ENCODE results near the gene POU2F2. TPM values are rescaled to one million over a fixed set of nuclear protein-coding genes. Genes with fewer than 3 reads are reported as not detected.

The POU2F2 gene
- total RNA-seq, 2 experiments from 2014 or later, result 30.0 to 31.9 TPM

GRCh38 chr19:42152910-42153671, 20.8 kb upstream of the POU2F2 start:
- H3K36me3 Mint-ChIP-seq (ENCODE audit: low read depth), result no peaks in the 10 kb centered on the region
- H3K27ac Mint-ChIP-seq, result no peak overlapping the region
- H3K9me3 Mint-ChIP-seq, result no peaks in the 10 kb centered on the region
- CTCF ChIA-PET, result interaction anchor here (1.2 to 1.4 kb wide), 2 partner anchors 30 to 32 kb away, joined by 3 read pairs; no protein-coding TSS in a partner anchor
- no peak for DNase-seq
- no peak overlapping the region for H3K4me3 Mint-ChIP-seq
- intact Hi-C loops (cut with micrococcal nuclease), result no loop called here
- H3K4me1 Mint-ChIP-seq (ENCODE audit: low read depth), result peaks cover 27% of the 10 kb centered on the region
- no peaks in the 10 kb centered on the region for H3K27me3 Mint-ChIP-seq (ENCODE audit: low read depth)

GRCh38 chr19:42151782-42152684, 19.8 kb upstream of the POU2F2 start:
- intact Hi-C loops (cut with micrococcal nuclease), result no loop called here
- Mint-ChIP-seq H3K4me3 (no peak overlapping the region), H3K27ac (no peak overlapping the region), H3K27me3 (ENCODE audit: low read depth) (no peaks in the 10 kb centered on the region), H3K36me3 (ENCODE audit: low read depth) (no peaks in the 10 kb centered on the region), H3K9me3 (no peaks in the 10 kb centered on the region), H3K4me1 (ENCODE audit: low read depth) (peaks cover 32% of the 10 kb centered on the region)
- no peak for DNase-seq
- CTCF ChIA-PET, result interaction anchor here (1.4 kb wide), 1 partner anchor 33 kb away, joined by 3 read pairs; no protein-coding TSS in a partner anchor

DNA sequence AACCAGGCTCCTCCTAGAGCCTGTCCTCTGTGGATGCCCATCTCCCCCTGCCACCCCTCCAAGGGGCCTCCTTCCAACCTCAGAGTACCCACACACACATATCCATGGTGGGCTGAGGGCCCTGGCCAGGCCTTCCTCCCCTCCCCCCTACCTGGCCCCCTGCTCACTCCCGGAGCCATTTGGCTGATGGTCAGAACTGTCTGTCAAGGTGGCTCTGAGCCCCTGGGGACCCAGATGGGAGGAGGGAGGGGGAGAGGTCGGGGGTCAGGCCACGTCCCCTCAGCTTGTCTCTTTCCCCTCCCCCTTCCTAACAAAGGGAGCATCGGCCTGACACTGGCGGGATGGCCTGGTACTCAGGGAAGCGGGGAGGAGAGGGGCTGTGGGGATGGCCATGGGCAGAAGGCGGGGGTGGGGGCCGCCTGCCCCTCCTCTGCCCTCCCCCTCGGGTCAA, 18.7 kb upstream of the POU2F2 start:
- CTCF ChIA-PET, result no interaction called here
- no peak for DNase-seq
- Mint-ChIP-seq H3K4me1 (ENCODE audit: low read depth) (peaks cover 32% of the 10 kb centered on the region), H3K4me3 (no peak overlapping the region), H3K27me3 (ENCODE audit: low read depth) (no peaks in the 10 kb centered on the region), H3K27ac (no peak overlapping the region), H3K9me3 (no peaks in the 10 kb centered on the region), H3K36me3 (ENCODE audit: low read depth) (no peaks in the 10 kb centered on the region)
- intact Hi-C loops (cut with micrococcal nuclease), result no loop called here

GRCh38 chr19:42150364-42150763, 18.1 kb upstream of the POU2F2 start:
- Mint-ChIP-seq H3K27me3 (ENCODE audit: low read depth) (no peaks in the 10 kb centered on the region), H3K9me3 (no peaks in the 10 kb centered on the region), H3K4me3 (no peak overlapping the region), H3K4me1 (ENCODE audit: low read depth) (peaks cover 31% of the 10 kb centered on the region), H3K36me3 (ENCODE audit: low read depth) (no peaks in the 10 kb centered on the region), H3K27ac (no peak overlapping the region)
- CTCF ChIA-PET, result no interaction called here
- intact Hi-C loops (cut with micrococcal nuclease), result no loop called here
- DNase-seq, result no peak

GRCh38 chr19:42149447-42150202, 17.4 kb upstream of the POU2F2 start:
- Mint-ChIP-seq H3K4me1 (ENCODE audit: low read depth) (peaks cover 25% of the 10 kb centered on the region), H3K4me3 (no peak overlapping the region), H3K9me3 (no peaks in the 10 kb centered on the region), H3K27ac (no peak overlapping the region), H3K27me3 (ENCODE audit: low read depth) (no peaks in the 10 kb centered on the region), H3K36me3 (ENCODE audit: low read depth) (no peaks in the 10 kb centered on the region)
- CTCF ChIA-PET, result interaction anchor here (0.5 kb wide), 1 partner anchor 94 kb away, joined by 3 read pairs; no protein-coding TSS in a partner anchor
- intact Hi-C loops (cut with micrococcal nuclease), result no loop called here
- no peak for DNase-seq

GRCh38 chr19:42148266-42148665, 16.0 kb upstream of the POU2F2 start:
- Mint-ChIP-seq H3K9me3 (no peaks in the 10 kb centered on the region), H3K4me3 (no peak overlapping the region), H3K27me3 (ENCODE audit: low read depth) (no peaks in the 10 kb centered on the region), H3K4me1 (ENCODE audit: low read depth) (peaks cover 19% of the 10 kb centered on the region), H3K27ac (no peak overlapping the region), H3K36me3 (ENCODE audit: low read depth) (no peaks in the 10 kb centered on the region)
- DNase-seq, result no peak
- intact Hi-C loops (cut with micrococcal nuclease), result no loop called here
- CTCF ChIA-PET, result interaction anchor here (0.6 kb wide), 1 partner anchor 12 kb away, joined by 3 read pairs; no protein-coding TSS in a partner anchor

GRCh38 chr19:42143341-42144234, 11.3 kb upstream of the POU2F2 start:
- CTCF ChIA-PET, result interaction anchor here (0.6 kb wide), 1 partner anchor 8 kb away, joined by 4 read pairs; no protein-coding TSS in a partner anchor
- Mint-ChIP-seq H3K4me3 (no peak overlapping the region), H3K27me3 (ENCODE audit: low read depth) (no peaks in the 10 kb centered on the region), H3K36me3 (ENCODE audit: low read depth) (peaks cover under 1% of the 10 kb centered on the region), H3K27ac (no peak overlapping the region), H3K4me1 (ENCODE audit: low read depth) (peaks cover 10% of the 10 kb centered on the region), H3K9me3 (no peaks in the 10 kb centered on the region)
- peak; percentile 22 for DNase-seq
- intact Hi-C loops (cut with micrococcal nuclease), result no loop called here

DNA sequence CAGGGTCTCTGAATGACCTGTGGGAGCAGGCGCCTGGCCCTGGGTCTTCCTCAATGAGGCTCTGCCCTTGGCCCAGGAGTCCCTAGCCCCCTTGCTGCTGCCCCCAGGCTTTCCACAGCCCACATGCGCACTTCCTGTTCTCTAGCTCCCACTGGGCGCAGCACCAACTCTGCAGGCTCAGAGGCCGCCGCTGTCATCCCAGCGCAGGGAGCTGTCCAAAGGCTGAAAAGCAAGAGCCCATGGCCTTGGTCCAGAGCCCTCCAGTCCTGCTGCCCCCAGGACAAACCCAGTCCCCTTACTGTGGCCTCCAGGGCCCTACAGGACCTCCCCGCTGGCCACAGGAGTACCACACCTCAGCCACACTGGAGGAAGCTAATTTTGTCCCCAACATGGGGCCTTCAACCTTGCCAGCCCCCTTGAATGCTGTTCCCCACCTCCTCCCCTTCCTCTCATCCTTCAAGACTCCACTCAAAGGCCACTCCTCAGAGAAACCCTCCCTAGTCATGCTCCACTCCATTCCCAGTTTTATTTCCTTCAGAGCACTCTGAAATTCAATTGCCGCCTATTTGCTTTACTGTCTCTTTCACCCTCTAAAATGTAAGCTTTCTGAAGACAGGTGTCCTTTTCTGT, 8.0 kb upstream of the POU2F2 start:
- Mint-ChIP-seq H3K36me3 (ENCODE audit: low read depth) (peaks cover 3% of the 10 kb centered on the region), H3K27ac (no peak overlapping the region), H3K4me3 (no peak overlapping the region), H3K27me3 (ENCODE audit: low read depth) (no peaks in the 10 kb centered on the region), H3K4me1 (ENCODE audit: low read depth) (peaks cover 7% of the 10 kb centered on the region), H3K9me3 (no peaks in the 10 kb centered on the region)
- DNase-seq, result peak; percentile 65
- intact Hi-C loops (cut with micrococcal nuclease), result no loop called here
- CTCF ChIA-PET, result interaction anchor here (1.0 to 1.8 kb wide), 5 partner anchors 31 to 188 kb away, joined by 3 to 9 read pairs (median 4); no protein-coding TSS in a partner anchor

DNA sequence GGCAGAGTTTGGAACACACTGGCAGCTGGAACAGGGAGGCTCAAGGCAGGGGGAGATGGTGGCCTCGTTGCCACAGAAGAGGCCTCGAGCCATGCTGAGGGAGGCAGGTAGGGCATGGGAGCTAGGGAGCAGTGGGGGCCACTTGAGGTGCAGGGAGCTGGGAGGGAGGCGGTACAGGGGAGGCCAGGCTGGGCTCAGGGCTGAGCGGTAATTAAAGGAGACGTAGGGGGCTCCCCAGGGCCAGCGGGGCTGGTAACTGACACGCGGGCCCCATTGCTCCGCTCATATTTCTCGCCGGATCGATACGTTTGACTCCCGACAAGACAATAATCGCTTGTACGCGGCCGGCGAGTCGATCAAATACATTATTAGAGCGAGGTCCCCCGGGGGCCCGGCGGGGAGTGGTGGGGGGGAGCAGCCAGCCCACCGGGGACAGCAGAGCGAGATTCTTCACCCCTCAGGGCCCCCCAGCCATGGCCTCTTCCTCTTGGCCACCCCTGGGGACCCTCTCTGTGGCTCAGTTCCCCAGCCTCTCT, 2.4 kb upstream of the POU2F2 start:
- DNase-seq, result no peak
- no peaks in the 10 kb centered on the region for H3K9me3 Mint-ChIP-seq
- intact Hi-C loops (cut with micrococcal nuclease), result no loop called here
- CTCF ChIA-PET, result interaction anchor here (0.5 to 1.7 kb wide), 4 partner anchors 25 to 144 kb away, joined by 3 to 10 read pairs (median 3); no protein-coding TSS in a partner anchor
- H3K27ac Mint-ChIP-seq, result no peak overlapping the region
- peaks cover 3% of the 10 kb centered on the region for H3K36me3 Mint-ChIP-seq (ENCODE audit: low read depth)
- H3K4me1 Mint-ChIP-seq (ENCODE audit: low read depth), result peaks cover 47% of the 10 kb centered on the region
- H3K27me3 Mint-ChIP-seq (ENCODE audit: low read depth), result no peaks in the 10 kb centered on the region
- no peak overlapping the region for H3K4me3 Mint-ChIP-seq

DNA sequence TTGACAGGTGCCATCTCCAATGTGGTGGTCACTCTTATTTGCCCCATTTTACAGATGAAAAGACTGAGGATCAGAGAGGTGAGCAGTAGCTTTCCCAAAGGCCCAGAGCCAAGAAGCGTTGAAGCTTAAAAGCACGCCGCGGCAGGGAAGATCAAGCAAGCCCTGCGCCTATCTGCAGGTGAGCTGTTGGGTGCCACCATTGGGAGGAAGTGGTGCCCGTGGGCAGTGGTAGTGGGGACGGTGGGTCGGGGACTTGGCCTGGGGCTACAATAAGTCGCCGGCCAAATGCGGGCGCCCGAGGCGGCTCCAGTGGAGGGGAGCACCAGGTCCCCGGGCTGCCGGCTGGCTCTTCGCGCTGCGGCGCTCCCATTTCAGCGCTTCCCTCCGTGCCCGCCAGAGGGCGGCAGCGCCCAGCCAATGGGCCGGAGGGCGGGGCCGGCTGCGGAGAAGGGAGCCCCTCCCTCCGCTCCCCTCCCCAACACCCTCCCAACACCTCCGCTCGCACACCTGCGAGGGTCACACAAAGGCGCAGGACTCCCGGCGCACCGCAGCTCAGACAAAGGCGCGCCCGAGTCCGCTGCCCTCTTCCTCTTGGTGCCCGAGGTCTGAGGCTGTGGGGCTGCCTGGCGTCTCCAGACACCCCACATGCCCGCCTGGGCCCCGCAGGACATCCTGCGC, 744 bp upstream of the POU2F2 start:
- DNase-seq, result peak; percentile 79
- Mint-ChIP-seq H3K36me3 (ENCODE audit: low read depth) (no peaks in the 10 kb centered on the region), H3K9me3 (no peaks in the 10 kb centered on the region), H3K27ac (peak overlapping the region; percentile 86), H3K4me1 (ENCODE audit: low read depth) (peaks cover 58% of the 10 kb centered on the region), H3K4me3 (peak overlapping the region; percentile 79), H3K27me3 (ENCODE audit: low read depth) (no peaks in the 10 kb centered on the region)
- intact Hi-C loops (cut with micrococcal nuclease), result loop anchor here (1.0 to 2.0 kb wide), 14 partner anchors 10 to 308 kb away; partner anchors contain the start of genes DEDD2, ERF and MEGF8
- CTCF ChIA-PET, result interaction anchor here (0.6 to 2.8 kb wide), 25 partner anchors 9 to 306 kb away, joined by 3 to 40 read pairs (median 4); partner anchors contain the start of gene GSK3A

Measured in activated naive CD4-positive, alpha-beta T cell treated with anti-CD3 and anti-CD28 coated beads for 36 hours (primary cell).